NCI-H774 (cell line): Measurements from ENCODE around the gene MXRA7.
"Not testable (repeated sequence)": the region's sequence is repeated elsewhere in the genome, so short reads cannot be mapped to it uniquely, and the experiment has no call there.

ENCODE experiments used
- DNase-seq: peaks from one replicate; lab custom pipeline; 2025; lab: John Stamatoyannopoulos, UW

MXRA7 gene

DNA sequence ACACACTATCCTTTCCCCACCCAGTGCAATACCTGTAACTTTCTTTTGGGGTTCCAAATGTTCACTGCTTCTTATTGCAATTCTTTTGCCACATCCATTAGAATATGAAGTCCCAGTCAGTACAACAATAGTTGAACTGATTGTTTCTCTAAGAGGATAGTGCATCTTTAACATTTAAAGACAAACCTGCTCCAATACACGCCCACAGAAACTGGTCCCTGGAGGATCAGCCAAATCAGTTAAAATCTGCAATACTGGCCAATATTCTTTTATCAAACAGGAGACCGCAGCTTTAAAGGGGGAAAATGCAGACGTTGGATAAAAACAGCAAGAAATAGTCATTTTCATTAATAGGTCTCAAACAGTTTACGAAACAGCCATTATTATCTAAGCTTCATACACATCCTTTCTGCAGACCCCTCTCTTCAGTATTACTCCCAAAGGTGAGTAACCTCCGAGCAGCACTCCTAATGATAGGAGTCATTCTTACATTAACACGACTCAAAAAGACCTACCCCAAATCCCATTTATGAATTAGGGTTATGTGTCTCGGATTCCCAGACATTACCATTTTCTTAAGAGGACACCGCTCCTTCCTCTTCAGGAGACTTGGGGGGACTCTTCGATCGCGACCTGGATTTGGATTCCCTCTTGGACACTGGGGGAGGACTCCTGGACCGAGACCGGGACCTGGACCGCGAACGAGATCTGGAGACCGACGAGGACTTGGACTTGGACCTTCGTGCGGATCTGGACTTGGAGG lies 25.0 kb upstream of the MXRA7 start:
- no peak for DNase-seq

DNA sequence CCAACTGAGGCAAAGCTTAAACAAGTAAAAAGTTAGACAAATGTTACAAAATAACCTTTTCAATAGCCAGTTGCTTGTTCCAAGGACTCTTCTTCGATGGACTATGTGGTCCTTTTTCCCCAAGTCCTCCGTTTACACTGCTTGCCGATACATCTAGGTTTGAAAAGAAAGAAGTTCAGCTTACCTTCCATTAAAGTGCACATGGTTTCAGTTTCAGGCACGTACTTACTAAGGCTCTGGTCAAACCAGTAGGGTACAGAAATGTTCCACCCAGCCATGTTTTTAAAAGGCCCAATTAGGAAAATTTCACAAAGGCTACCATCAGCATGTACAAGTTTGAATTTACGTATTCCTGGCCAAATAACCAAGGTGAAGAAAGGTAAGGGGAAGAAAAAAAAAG lies 24.2 kb upstream of the MXRA7 start:
- no peak for DNase-seq

DNA sequence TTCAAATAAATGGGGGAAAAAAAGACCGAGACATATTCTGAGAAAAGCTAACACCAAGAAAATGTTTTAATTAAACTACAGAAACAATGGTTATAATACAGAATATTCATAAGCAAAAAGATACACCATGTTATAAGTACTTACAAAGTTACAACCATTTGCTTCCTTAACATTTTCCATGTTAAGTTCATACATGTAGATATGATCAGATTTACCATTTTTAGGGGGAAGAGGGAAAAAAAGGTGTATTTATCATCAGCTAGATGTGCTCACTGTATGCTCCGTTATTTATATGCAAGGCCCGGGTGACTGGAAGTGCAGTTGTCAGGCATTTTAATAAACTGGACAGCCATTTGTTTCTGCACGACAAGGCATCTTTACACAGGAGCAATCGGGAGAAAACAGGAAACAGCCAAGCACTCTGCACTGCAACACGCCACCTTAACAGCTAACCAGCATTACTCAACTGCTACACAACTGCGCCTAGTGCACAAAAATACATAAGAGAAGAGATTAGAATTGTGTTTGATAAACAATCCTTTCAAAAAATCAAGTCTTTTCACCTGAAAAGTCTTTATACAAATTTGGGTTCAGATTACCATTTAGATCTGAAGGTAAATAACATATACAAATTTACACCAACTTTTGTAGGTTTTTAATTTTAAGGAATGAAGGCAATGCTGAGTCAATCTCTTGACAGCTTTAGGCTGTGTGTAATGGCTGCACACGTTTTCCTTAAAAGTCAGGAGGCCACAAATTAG lies 23.5 kb upstream of the MXRA7 start:
- no peak for DNase-seq

DNA sequence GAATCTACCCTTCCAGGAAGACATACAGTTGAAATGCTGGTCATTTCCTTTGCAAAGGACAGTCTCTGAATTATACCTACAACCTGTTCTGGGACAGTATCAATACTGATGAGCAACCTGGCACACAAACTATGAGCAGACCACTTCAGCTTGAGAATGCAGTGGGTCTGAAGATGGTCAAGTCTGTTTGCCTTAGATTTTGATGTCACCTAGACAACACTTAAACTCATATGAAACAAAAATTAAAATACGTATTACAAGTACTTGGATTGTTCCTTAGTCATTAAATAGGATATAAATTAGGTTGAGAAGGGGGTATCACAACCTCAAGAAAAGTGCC lies 22.8 kb upstream of the MXRA7 start:
- no peak for DNase-seq

DNA sequence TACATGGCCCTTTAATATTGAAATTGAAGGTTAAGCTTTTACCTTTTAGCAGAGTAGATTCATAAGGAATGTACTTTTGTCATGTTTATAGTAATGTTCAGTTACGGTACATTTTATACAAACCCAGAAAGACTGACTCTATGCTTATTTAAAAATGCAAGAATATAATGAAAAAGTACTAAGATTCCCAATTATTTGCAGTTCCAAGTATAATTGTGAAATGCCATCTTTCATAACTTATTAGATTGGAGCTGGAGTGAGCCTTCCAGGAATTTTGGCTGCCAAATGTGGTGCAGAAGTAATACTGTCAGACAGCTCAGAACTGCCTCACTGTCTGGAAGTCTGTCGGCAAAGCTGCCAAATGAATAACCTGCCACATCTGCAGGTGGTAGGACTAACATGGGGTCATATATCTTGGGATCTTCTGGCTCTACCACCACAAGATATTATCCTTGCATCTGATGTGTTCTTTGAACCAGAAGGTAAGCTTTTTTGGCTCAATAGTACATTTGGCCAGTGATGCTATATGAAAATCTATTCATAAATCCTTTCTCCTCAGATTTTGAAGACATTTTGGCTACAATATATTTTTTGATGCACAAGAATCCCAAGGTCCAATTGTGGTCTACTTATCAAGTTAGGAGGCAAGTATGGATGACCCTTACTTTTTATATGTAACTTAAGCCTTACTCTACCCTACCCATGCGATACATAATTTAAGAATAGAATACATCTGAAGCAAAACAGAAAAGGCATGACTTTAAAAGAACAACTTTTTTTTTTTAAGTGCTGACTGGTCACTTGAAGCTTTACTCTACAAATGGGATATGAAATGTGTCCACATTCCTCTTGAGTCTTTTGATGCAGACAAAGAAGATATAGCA lies 22.2 kb upstream of the MXRA7 start:
- DNase-seq, result no peak

DNA sequence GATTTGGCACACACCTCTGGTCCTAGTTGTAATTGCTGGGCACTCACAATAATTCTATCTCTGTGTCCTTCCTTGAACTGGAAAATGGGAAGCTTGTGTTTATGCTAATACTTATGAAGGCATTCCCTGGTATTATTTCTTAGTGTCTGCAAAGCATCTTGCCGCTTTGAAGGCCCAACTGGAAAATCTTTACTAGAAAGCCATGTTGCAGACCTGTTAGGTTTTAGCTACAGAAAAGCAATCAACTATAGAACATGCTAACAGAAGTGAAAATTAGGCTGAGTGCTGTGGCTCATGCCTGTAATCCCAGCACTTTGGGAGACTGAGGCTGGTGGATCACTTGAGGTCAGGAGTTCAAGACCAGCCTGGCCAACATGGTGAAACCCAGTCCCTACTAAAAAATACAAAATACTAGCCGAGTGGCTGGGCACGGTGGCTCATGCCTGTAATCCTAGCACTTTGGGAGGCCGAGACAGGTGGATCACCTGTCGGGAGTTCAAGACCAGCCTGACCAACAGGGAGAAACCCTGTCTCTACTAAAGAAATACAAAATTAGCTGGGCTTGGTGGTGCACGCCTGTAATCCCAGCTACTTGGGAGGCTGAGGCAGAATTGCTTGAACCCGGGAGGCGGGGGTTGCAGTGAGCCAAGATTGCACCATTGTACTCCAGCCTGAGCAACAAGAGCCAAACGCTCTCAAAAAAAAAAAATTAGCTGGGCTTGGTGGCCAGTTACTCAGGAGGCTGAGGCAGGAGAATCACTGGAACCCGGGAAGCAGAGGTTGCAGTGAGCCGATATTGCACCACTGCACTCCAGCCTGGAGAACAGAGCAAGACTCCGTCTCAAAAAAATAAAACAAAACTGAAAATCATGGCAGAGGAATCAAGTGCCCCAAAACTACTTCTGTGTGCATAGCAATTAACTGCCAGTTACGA lies 21.3 kb upstream of the MXRA7 start:
- DNase-seq, result not testable (repeated sequence)

DNA sequence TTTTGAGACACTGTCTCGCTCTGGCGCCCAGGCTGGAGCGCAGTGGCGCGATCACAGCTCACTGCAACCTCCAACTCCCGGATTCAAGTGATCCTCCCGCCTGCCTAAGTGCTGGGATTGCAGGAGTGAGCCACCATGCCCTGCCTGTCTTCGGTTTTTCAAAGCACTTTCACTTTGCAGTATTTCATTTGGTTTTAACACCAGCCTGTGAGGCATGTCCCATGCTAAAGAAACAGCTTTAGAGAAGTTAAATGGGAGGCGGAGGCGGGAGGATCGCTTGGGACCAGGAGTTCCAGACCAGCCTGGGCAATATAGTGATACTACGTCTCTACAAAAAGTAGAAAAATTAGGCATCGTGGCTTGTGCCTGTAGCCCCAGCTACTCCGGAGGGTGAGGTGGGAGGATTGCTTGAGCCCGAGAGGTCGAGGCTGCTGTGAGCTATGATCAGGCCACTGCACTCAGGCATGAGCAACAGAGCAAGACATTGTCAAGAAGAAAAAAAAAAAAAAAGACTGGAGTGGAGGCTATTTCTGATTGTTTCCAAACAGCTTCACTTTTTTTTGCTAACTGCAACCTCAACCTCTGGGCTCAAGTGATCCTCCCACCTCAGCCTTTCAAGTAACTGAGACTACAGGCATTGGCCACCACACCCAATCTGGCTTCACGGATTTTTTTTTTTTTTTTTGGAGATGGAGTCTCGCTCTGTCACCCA lies 17.1 kb upstream of the MXRA7 start:
- DNase-seq, result no peak

DNA sequence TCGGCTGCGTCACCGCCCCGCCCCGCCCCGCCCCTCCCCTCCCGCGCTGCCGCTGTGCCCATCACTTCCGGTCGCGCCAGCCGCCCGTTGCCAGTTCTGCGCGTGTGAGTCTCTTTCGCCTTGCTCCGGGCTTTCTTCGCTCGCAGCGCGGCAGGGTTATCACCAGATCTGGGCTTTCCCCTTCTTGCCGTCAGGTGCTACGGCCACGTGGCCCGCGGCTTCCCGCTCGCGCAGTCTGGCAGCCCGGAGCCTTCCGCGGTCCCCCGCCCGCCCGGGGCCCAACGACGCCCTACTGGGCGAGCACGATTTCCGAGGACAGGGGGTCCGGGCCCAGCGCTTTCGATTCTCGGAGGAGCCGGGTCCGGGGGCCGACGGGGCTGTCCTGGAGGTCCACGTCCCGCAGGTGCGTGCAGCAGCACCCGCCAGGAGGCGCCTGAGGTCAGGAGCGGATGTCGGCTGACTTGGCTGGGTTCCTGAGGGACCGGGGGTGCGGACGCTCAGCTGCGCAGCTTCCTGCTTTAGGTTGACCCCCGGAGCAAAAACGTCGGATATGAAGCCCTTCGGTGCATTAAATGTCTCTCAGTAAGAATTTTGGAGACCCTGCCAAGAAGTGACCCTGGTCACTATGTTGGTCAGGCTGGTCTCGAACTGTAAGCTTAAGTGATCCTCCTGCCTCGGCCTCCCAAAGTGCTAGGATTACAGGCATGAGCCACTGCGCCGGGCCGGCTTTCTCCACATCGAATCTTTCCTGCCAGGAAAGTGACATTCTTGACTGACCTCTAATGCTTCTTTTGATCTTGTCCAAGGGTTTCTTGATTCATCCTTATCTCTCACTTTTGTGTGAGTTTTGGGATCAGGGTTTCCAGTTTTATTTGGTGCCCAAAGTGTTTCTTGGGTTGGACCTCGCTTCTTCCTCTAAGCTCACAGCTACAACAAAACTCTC lies 16.3 kb upstream of the MXRA7 start, which contains the start of gene METTL23:
Gene METTL23, plus strand, starts transcription at position 64 of the 943 bp plus-strand sequence. CDS start 2,872 bp downstream, outside the sequence.
- DNase-seq, result peak; percentile 78

DNA sequence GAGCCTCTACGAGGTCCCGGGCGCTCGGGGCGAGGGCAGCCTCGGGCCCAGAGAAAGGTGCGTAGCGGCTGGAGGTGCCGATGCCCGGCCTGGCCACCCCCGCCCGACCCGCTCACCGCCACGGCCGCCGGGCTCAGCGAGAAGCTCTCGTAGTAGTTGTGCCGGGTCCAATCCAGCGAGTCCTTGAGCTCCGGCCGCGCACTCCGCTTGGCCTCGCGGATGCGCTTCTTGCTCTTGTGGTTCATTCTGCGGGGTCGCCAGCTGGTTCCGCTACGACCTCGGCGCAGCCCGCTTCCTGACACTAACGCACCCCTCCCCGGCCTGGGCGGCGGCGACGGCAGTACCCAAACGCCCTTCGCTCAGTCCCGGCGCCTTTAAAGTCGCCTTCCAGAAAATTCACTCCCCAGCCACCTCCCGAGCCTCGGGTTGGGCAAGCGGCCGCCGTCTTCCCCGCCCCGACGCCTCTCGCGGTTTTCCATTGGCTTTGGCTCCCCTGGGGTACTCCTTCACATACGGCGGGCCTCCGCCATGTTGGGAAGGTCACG lies 15.5 kb upstream of the MXRA7 start, which contains the start of gene JMJD6:
Gene JMJD6, minus strand, starts transcription at position 376 of the 545 bp plus-strand sequence. Its CDS starts 131 bp downstream, at position 245.
- peak; percentile 98 for DNase-seq

DNA sequence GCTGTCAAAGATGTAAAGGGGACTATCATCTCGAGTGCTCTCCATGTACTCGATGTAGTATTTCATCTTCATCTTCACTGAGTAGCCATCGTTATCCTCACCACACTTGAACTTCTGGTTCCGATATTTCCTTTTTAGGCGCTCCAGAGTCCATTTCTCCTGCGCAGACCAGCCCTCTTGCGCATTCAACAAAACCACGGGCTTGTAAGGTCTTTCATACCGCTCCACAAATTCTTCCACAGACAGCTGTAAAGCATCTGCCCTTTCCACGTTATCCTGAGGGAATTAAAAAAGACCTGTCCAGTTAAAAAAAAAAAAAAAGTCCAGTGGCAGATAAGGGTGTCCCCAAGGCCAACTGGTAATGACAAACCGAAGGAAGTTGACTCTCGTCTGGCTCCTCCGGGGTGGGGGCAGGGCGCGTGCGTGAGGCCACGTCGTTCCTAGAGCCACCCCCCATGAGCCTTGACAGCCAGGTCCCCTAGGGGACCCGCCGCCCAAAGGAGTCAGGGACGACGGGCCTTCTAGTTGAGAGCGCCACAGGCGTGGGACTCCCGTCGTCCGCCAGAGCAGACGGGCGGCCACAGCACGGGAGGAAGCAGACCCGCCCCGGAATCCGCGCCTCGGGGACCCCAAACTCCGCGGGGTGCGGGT lies 14.9 kb upstream of the MXRA7 start:
- DNase-seq, result no peak

DNA sequence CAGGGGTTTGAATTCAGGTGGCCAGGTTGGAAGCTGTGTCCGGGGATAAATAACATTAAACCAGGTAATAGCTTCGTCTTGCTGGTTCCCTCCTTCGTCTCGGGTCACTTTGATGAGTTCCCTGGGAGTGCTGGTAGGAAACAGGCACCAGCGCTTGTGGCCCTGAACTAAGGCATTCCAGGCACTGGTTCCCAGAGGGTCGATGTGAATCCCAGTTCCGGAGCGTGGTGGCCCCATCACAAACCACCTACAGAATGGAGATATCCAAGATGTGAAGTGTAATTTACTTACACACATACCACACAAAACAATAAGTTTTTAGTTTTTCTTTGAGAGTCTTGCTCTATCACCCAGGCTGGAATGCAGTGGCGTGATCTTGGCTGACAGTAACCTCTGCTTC lies 13.0 kb upstream of the MXRA7 start:
- no peak for DNase-seq

DNA sequence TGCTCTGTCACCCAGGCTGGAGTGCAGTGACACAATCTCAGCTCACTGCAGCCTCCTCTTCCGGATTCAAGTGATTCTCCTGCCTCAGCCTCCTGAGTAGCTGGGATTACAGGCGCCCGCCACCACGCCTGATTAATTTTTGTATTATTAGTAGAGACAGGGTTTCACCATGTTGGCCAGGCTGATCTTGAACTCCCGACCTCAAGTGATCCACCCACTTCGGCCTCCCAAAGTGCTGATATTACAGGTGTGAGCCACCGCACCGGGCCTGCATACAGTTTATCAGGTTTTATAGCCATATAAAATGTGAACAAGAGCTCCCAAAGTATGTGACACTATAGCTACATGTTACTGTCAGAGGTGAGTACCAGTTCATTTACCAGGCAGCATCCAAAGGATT lies 12.2 kb upstream of the MXRA7 start:
- not testable (repeated sequence) for DNase-seq

DNA sequence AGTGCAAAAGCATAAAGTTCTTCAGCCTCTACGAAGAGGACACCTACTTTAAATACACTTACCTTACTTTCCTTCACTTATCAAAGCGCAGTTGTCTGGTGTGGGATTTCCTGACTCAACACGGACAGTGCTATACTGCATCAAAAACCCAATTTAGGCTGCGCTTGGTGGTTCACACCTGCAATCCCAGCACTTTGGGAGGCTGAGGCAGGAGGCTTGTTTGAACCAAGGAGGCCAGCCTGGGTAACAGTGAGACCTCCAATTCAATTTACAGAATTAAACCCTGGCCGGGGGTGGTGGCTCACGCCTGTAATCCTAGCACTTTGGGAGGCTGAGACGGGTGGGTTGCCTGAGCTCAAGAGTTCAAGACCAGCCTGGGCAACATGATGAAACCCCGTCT lies 11.5 kb upstream of the MXRA7 start:
- DNase-seq, result no peak

DNA sequence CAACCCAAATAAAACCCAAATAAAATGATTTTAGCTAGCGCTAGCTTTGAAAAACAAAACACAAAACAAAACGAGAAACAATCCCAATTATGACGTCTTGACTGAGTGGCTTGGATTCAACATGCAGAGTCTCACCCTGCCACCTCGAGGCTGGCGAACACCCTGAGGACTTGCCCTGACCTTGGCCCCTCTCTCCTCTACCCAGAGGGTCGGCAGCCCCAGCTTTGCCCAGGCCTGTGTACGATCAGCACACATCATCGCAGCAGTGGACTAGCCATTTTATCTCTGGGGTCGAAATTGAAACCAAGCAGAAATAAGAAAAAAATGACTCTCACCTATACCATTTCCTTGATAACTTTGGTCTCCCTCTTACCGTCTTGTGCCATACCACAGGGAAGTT lies 10.7 kb upstream of the MXRA7 start:
- DNase-seq, result no peak

DNA sequence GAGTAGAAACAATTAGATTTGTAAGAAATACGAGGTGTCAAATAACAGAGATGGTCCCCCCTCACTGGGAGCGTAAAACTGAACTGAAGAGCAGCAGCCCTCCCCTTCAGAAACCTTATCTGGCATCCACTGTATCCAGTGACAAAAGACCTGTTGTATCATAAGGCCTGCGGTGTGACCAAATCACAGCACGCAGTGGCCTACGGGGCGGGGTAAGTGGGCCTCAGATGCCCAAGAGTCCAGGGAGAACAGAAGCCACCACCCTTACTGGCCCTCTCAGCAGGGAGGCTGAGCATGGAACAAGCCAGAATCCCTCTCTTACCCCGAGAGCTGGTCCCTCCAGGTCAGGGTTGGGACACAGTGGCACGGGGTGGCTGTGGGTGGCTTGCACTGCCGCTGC lies 10.2 kb upstream of the MXRA7 start:
- DNase-seq, result no peak

DNA sequence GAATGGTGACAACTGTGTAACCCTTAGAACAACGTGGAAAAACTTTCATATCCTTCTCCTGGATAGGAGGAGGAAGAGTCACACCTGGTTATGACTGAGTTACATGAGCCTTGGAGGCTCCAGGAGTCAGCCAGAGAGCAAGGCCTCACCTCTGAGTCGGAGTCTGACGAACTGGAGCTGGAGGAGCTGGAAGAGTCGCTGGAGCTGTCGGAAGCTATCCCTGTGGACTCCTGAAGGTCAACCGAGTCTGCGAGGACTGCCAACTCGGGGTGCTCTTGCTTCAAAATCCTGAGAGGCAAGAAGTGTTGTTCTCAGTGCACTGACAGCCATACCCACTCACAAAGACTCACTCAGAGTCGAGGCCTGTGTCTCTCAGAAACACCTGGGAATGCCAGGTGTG lies 9.4 kb upstream of the MXRA7 start:
- DNase-seq, result no peak

DNA sequence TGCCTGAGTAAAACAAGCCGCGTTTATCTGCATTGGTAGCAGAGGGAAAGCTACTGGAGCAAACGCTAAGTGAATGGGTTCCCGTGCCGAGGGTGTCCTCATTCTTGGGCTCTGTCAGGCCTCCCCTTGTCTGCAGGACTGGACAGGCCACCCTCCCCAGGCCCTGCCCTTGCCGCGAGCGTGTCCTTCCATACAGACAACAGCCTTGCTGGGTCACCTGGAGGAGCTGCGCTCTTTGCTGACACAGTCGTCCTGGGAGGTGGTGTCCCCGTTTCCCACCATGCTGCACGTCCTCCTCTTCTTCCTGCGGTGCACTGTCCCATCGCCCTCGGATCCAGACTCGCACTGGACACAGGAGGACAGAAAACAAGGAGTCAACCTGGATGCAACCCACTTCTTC lies 7.8 kb upstream of the MXRA7 start:
- DNase-seq, result no peak

DNA sequence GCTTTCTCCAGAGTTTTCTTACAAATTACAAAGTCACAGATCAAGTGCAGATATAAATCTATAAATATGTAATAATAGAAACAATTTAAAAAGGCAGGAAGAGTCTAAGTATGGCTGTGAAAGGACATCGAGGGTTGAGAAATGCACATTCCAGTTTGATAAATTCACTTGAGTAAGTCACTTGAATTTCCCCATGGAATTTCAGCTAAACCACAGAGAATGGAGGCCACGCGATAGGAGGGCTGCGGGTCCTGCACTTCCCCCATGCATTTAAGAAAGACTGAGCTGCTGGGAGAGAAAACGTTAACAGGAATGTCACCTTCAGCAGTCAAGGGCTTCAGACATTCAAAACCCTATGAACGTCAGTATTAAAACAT lies 6.1 kb upstream of the MXRA7 start:
- no peak for DNase-seq
